DOHH2 (cell line): Measurements from ENCODE around the gene ZFAND4.

Experiments used
- CTCF ChIP-seq: fragments of 200-600 bp; sonication (generic); IDR thresholded peaks from one replicate; pipeline ENCODE4 v1.5.1; 2014; ENCODE audit warnings: antibody characterized with exemption, mild to moderate bottlenecking, low read depth, low read length; ENCODE audit not compliant: poor library complexity, severe bottlenecking
- EZH2phosphoT487 ChIP-seq: fragments of 200-600 bp; sonication (generic); IDR thresholded peaks from 2 replicates; pipeline ENCODE4 v1.6.1; 2017; ENCODE audit warnings: borderline replicate concordance, mild to moderate bottlenecking, antibody characterized with exemption, low read length, moderate library complexity, mixed read lengths

GRCh38 chr10:45594276-45595157, 78.1 kb downstream of the ZFAND4 start:
- TF ChIP-seq CTCF (no peak), EZH2phosphoT487 (no peak)
